NCI-H2227 treated with DMSO at 0.1 percent for 48 hours (cell line): ENCODE results near the gene WFDC10A.
"Not testable (repeated sequence)": the region's sequence is repeated elsewhere in the genome, so short reads cannot be mapped to it uniquely, and the experiment has no call there.

ENCODE experiments used
- DNase-seq: peaks from one replicate; lab custom pipeline; 2025; lab: John Stamatoyannopoulos, UW

Gene WFDC10A

GRCh38 chr20:45647441-45648050 is 18.0 kb downstream of the WFDC10A start:
- no peak for DNase-seq

- no peak for DNase-seq
These were observed 19.8 kb downstream of the WFDC10A start for GRCh38 chr20:45649312-45649863.

GRCh38 chr20:45651726-45652125 is 22.2 kb downstream of the WFDC10A start:
- DNase-seq, result not testable (repeated sequence)

GRCh38 chr20:45657038-45657437 is 27.5 kb downstream of the WFDC10A start:
- not testable (repeated sequence) for DNase-seq

GRCh38 chr20:45670139-45670538 is 40.6 kb downstream of the WFDC10A start, which contains the start of gene WFDC11:
WFDC11 (minus strand) TSS chr20:45670239; CDS start chr20:45650600, 19,639 bp downstream.
- DNase-seq, result no peak

- DNase-seq, result no peak
These were observed 43.2 kb downstream of the WFDC10A start for GRCh38 chr20:45672765-45673164.

- DNase-seq, result no peak
These were observed 50.1 kb downstream of the WFDC10A start for GRCh38 chr20:45679650-45680049.
